B cell (primary cell): ENCODE data around the gene DKKL1. TPM values are rescaled to one million over a fixed set of nuclear protein-coding genes. Genes with fewer than 3 reads are reported as not detected.

Source experiments
- ATAC-seq: fragments of 200-7000 bp; cut with Tn5 transposase; one replicate; pipeline ENCODE4 v1.10.0; 2021; ENCODE audit warnings: low read depth, mild to moderate bottlenecking, moderate number of reproducible peaks, moderate library complexity
- CTCF ChIA-PET: fragments of 350-600 bp; sonication (Branson Sonifier 250); formaldehyde crosslinking; loops from one replicate; lab custom pipeline; 2021; ENCODE audit warnings: antibody characterized with exemption, inconsistent platforms; lab: Charles Lee
- POLR2A ChIA-PET: fragments of 350-600 bp; sonication (Branson Sonifier 250); formaldehyde crosslinking; loops from one replicate; lab custom pipeline; 2021; ENCODE audit warnings: antibody characterized with exemption; lab: Charles Lee
- DNase-seq: peaks from one replicate; pipeline ENCODE4 v3.0.0; 2013
- H2AFZ ChIP-seq: 2 replicates; pipeline ENCODE4 v1.6.1; 2012; ENCODE audit warnings: mild to moderate bottlenecking, low read depth, low read length; ENCODE audit not compliant: insufficient read depth, poor library complexity, severe bottlenecking
- H3K27ac ChIP-seq, 2 donors: 1 replicate in 1 of 2; 2 replicates in 1 of 2; pipeline ENCODE4 v1.5.1; 2012 to 2013; ENCODE audit warnings: low read length in 2 of 2, mild to moderate bottlenecking in 2 of 2, moderate library complexity in 1 of 2
- H3K27me3 ChIP-seq, 4 experiments: fragments of 200-600 bp in 1 of 4; sonication (generic) in 1 of 4; replicated peaks in 1 of 4; 1 replicate in 2 of 4; 2 replicates in 2 of 4; pipeline versions ENCODE4 v1.6.1 to v1.7.0; 2013 to 2016; ENCODE audit warnings: low read length in 3 of 4, mild to moderate bottlenecking in 2 of 4, mixed read lengths in 1 of 4, moderate library complexity in 1 of 4; ENCODE audit not compliant: insufficient read depth in 4 of 4, control insufficient read depth in 3 of 4; ENCODE audit errors: control extremely low read depth in 1 of 4
- H3K36me3 ChIP-seq, 2 experiments: replicated peaks in 1 of 2; 1 replicate in 1 of 2; 2 replicates in 1 of 2; pipeline versions ENCODE4 v1.6.1 to v1.7.1; 2013; ENCODE audit warnings: low read length in 1 of 2; ENCODE audit not compliant: insufficient read depth in 2 of 2, control insufficient read depth in 1 of 2; ENCODE audit errors: control extremely low read depth in 1 of 2, extremely low read depth in 1 of 2
- H3K4me1 ChIP-seq, 2 donors: fragments of 200-600 bp in 1 of 2; sonication (generic) in 1 of 2; 1 replicate in 1 of 2; 2 replicates in 1 of 2; pipeline versions ENCODE4 v1.5.1 to v1.6.1; 2013 to 2017; ENCODE audit warnings: low read length in 2 of 2; ENCODE audit not compliant: control insufficient read depth in 2 of 2, insufficient read depth in 2 of 2
- H3K4me2 ChIP-seq: replicated peaks from 2 replicates; pipeline ENCODE3; 2012; ENCODE audit warnings: mild to moderate bottlenecking, low read depth, low read length; ENCODE audit not compliant: poor library complexity, severe bottlenecking
- H3K4me3 ChIP-seq, 5 experiments: fragments of 200-600 bp in 1 of 5; sonication (generic) in 1 of 5; 1 replicate in 3 of 5; 2 replicates in 2 of 5; pipeline versions ENCODE4 v1.5.1 to v1.7.0; 2011 to 2016; ENCODE audit warnings: low read length in 4 of 5, mild to moderate bottlenecking in 4 of 5, low read depth in 2 of 5, control low read depth in 1 of 5, moderate library complexity in 1 of 5; ENCODE audit not compliant: insufficient read depth in 1 of 5; ENCODE audit errors: control extremely low read depth in 1 of 5, extremely low read depth in 1 of 5
- H3K79me2 ChIP-seq: fragments of 200-600 bp; sonication (generic); one replicate; pipeline ENCODE4 v1.6.0; 2016; ENCODE audit warnings: low read length; ENCODE audit not compliant: control insufficient read depth, insufficient read depth
- H3K9ac ChIP-seq: fragments of 200-600 bp; sonication (generic); 2 replicates; pipeline ENCODE4 v1.6.1; 2017; ENCODE audit warnings: mild to moderate bottlenecking, low read length, moderate library complexity
- H3K9me3 ChIP-seq, 3 donors: one replicate each; pipeline versions ENCODE4 v1.6.1 to v1.7.1; 2013; ENCODE audit warnings: low read length in 2 of 3; ENCODE audit not compliant: control insufficient read depth in 2 of 3, insufficient read depth in 1 of 3; ENCODE audit errors: control extremely low read depth in 1 of 3
- H4K20me1 ChIP-seq: 2 replicates; pipeline ENCODE4 v1.6.0; 2012; ENCODE audit warnings: mild to moderate bottlenecking, low read length; ENCODE audit not compliant: insufficient read depth, control insufficient read depth, poor library complexity, severe bottlenecking
- H3K27ac Mint-ChIP-seq: one replicate; pipeline ENCODE4 v1.8.0; 2021; ENCODE audit warnings: mixed read lengths
- H3K27me3 Mint-ChIP-seq: one replicate; pipeline ENCODE4 v1.8.0; 2021; ENCODE audit warnings: mixed read lengths
- H3K4me1 Mint-ChIP-seq: one replicate; pipeline ENCODE4 v1.8.0; 2021; ENCODE audit warnings: mixed read lengths
- H3K4me3 Mint-ChIP-seq: one replicate; pipeline ENCODE4 v1.8.0; 2021; ENCODE audit warnings: mixed read lengths
- H3K9me3 Mint-ChIP-seq: one replicate; pipeline ENCODE4 v1.8.0; 2022; ENCODE audit warnings: mixed read lengths; ENCODE audit not compliant: insufficient read depth
- CTCF ChIP-seq: fragments of 200-600 bp; IDR thresholded peaks from one replicate; pipeline ENCODE4 v1.8.0; 2022; ENCODE audit warnings: antibody characterized with exemption, mild to moderate bottlenecking
- EZH2 ChIP-seq: IDR thresholded peaks from 2 replicates; pipeline ENCODE4 v1.6.1; 2012; ENCODE audit warnings: borderline replicate concordance, low read depth, mild to moderate bottlenecking, moderate library complexity, low read length; ENCODE audit not compliant: insufficient read depth, poor library complexity, severe bottlenecking
- WGBS: methylation state at CpG from one replicate; pipeline ENCODE4 v1.1.5; 2013; ENCODE audit warnings: missing lambda C conversion rate; ENCODE audit not compliant: insufficient coverage; 5-methylcytosine and 5-hydroxymethylcytosine counted together
- intact Hi-C: fragments of 100-400 bp; cut with micrococcal nuclease; formaldehyde crosslinking; loops from one replicate; pipeline ENCODE4 v1.10.0; 2022
- polyA plus RNA-seq: library from polyadenylated mRNA; depleted of rRNA; stranded (reverse); fragments of >200 nt; gene quantifications from 2 replicates; pipeline ENCODE4 v1.2.3, GENCODE V29; 2012
- total RNA-seq, 2 donors: library from RNA; stranded (reverse); fragments of 120-200 nt in 1 of 2; gene quantifications; 1 replicate in 1 of 2; 2 replicates in 1 of 2; pipeline versions ENCODE4 v1.2.3 to v1.2.4, GENCODE V29; 2013 to 2022

Gene DKKL1
- total and polyA plus RNA-seq, 2 donors (not counting 1 experiment from before 2014, with no cell fraction given), result 1.2 to 1.6 TPM

DNA sequence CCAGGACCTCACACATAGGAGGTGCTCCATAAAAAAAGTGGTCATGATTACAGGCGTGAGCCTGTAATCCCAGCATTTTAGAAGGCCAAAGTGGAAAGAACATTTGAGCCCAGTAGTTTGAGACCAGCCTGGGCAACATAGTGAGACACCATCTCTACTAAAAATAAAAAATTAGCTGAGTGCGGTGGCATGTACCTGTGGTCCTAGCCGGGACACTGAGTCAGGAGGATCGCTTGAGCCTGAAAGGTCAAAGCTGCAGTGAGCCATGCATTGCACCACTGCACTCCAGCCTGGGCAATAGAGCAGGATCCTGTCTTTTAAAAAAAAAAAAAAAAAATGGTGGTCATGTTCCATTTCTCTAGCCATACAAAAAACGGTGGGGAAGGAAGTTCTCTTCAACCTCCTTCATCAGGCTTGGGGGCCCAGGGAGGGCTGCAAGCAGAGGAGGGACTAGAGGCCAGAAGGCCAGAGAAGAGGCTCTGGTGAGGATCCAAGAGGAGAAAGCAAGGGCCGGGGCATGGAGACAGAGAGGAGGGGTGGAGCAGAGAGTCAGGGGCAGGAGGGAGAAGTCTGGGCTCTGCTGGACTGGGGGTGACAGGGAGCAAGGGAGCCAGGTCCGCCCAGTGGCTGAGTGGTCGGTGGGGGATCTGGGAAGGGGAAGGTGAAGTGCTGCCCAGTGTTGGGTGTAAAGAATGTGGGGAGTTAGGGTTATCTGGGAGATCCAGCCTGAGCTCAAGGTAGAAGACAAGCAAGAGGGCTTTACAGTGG, 33.2 kb downstream of the DKKL1 start:
- no peak for ATAC-seq
- peak overlapping the region; percentile 53 for H3K27ac Mint-ChIP-seq

More for the DNA sequence above, 33.2 kb downstream of the DKKL1 start:
- no peak for DNase-seq
- Mint-ChIP-seq H3K4me3 (no peak overlapping the region), H3K4me1 (peaks cover 3% of the 10 kb centered on the region), H3K9me3 (no peaks in the 10 kb centered on the region), H3K27me3 (no peaks in the 10 kb centered on the region)
- H3K79me2 ChIP-seq, result no peaks in the 10 kb centered on the region
- no peaks in the 10 kb centered on the region for H3K36me3 ChIP-seq
- no peak for TF ChIP-seq EZH2
- TF ChIP-seq CTCF, result no peak
- intact Hi-C loops, result no loop called here
- no peak overlapping the region for H3K4me3 ChIP-seq
- no peaks in the 10 kb centered on the region for H3K27me3 ChIP-seq
- H2AFZ ChIP-seq, result no peak overlapping the region
- H4K20me1 ChIP-seq, result no peaks in the 10 kb centered on the region
- ChIA-PET POLR2A (no interaction called here), CTCF (interaction anchor here (0.6 to 1.3 kb wide), 2 partner anchors 18 to 23 kb away, joined by 3 read pairs; no protein-coding TSS in a partner anchor)
- H3K4me1 ChIP-seq, result peaks cover 3 to 5% of the 10 kb centered on the region in 2 donors
- H3K27ac ChIP-seq, result no peak overlapping the region
- no peaks in the 10 kb centered on the region for H3K9me3 ChIP-seq
- 96% methylated on average over 7 of the region's 8 CpGs for WGBS
- no peak overlapping the region for H3K9ac ChIP-seq
- H3K4me2 ChIP-seq, result no peak overlapping the region
